SK-N-SH (cell line): ENCODE data around the gene PLEKHM2. TPM values are rescaled to one million over a fixed set of nuclear protein-coding genes. Genes with fewer than 3 reads are reported as not detected.

Experiments used
- CTCF ChIA-PET: fragments of 300-600, 350-600 bp; formaldehyde crosslinking; extraction: SDS; loops from one replicate; lab custom pipeline; 2021; lab: Yijun Ruan, JAX
- POLR2A ChIA-PET: fragments of 350-600 bp; sonication (Branson Sonifier 250); formaldehyde crosslinking; extraction: SDS; loops from one replicate; lab custom pipeline; 2020; ENCODE audit warnings: antibody characterized with exemption, inconsistent platforms; lab: Yijun Ruan, JAX
- DNase-seq: peaks from one replicate; pipeline ENCODE4 v3.0.0; 2012
- H2AFZ ChIP-seq: fragments of 200-600 bp; sonication (generic); 2 replicates; pipeline ENCODE4 v1.8.1; 2016; ENCODE audit warnings: antibody characterized with exemption, mild to moderate bottlenecking, low read depth
- H3F3A ChIP-seq: fragments of 200-600 bp; sonication (generic); replicated peaks from 2 replicates; pipeline ENCODE3; 2016; ENCODE audit warnings: antibody characterized with exemption, mild to moderate bottlenecking; ENCODE audit not compliant: insufficient read depth
- H3K27ac ChIP-seq, 2 experiments: fragments of 200-500 bp in 1 of 2; fragments of 200-600 bp in 1 of 2; sonication (Bioruptor generic) in 1 of 2; sonication (generic), shearing (Covaris generic) in 1 of 2; 2 replicates each; pipeline versions ENCODE4 v1.5.1 to v1.6.1; 2014 to 2016; ENCODE audit warnings: low read depth in 2 of 2, inconsistent platforms in 1 of 2, low read length in 1 of 2, mild to moderate bottlenecking in 1 of 2, mixed read lengths in 1 of 2
- H3K27me3 ChIP-seq: fragments of 200-600 bp; sonication (generic), shearing (Covaris generic); 2 replicates; pipeline ENCODE4 v1.6.1; 2016; ENCODE audit warnings: mixed run types; ENCODE audit not compliant: insufficient read depth
- H3K36me3 ChIP-seq, 2 experiments: fragments of 200-500 bp in 1 of 2; fragments of 200-600 bp in 1 of 2; sonication (Bioruptor generic) in 1 of 2; sonication (generic) in 1 of 2; replicated peaks in 1 of 2; 2 replicates each; pipeline versions ENCODE3 to v1.5.1; 2014 to 2016; ENCODE audit warnings: low read length in 1 of 2, mild to moderate bottlenecking in 1 of 2; ENCODE audit not compliant: insufficient read depth in 2 of 2, control insufficient read depth in 1 of 2
- H3K4me1 ChIP-seq, 2 experiments: fragments of 200-500 bp in 1 of 2; fragments of 200-600 bp in 1 of 2; sonication (Bioruptor generic) in 1 of 2; sonication (generic), shearing (Covaris generic) in 1 of 2; 2 replicates each; pipeline versions ENCODE4 v1.5.1 to v1.6.1; 2014 to 2016; ENCODE audit warnings: low read depth in 1 of 2, low read length in 1 of 2, mixed run types in 1 of 2; ENCODE audit not compliant: insufficient read depth in 2 of 2, control insufficient read depth in 1 of 2
- H3K4me2 ChIP-seq: fragments of 200-600 bp; sonication (generic), shearing (Covaris generic); 2 replicates; pipeline ENCODE4 v1.6.1; 2017; ENCODE audit warnings: mixed run types
- H3K4me3 ChIP-seq, 2 experiments: fragments of 200-500 bp in 1 of 2; fragments of 200-600 bp in 1 of 2; sonication (Bioruptor generic) in 1 of 2; sonication (generic), shearing (Covaris generic) in 1 of 2; 2 replicates each; pipeline versions ENCODE4 v1.5.1 to v1.8.1; 2014 to 2016; ENCODE audit warnings: low read depth in 2 of 2, inconsistent platforms in 1 of 2, low read length in 1 of 2, mild to moderate bottlenecking in 1 of 2, mixed read lengths in 1 of 2, moderate library complexity in 1 of 2
- H3K79me2 ChIP-seq: fragments of 200-600 bp; sonication (generic); 2 replicates; pipeline ENCODE4 v1.8.1; 2017; ENCODE audit warnings: mild to moderate bottlenecking; ENCODE audit not compliant: insufficient read depth
- H3K9ac ChIP-seq: fragments of 200-600 bp; sonication (generic); 2 replicates; pipeline ENCODE4 v1.6.1; 2017; ENCODE audit warnings: mixed run types
- H3K9me2 ChIP-seq: fragments of 200-600 bp; sonication (generic); 2 replicates; pipeline ENCODE4 v1.6.1; 2017; ENCODE audit warnings: mixed run types
- H3K9me3 ChIP-seq: fragments of 200-600 bp; sonication (generic); 2 replicates; pipeline ENCODE4 v1.6.1; 2017; ENCODE audit warnings: mixed run types, mild to moderate bottlenecking, moderate library complexity
- H4K20me1 ChIP-seq: fragments of 200-600 bp; sonication (generic); 2 replicates; pipeline ENCODE4 v1.6.1; 2017; ENCODE audit warnings: mild to moderate bottlenecking, mixed run types; ENCODE audit not compliant: insufficient read depth
- CHD2 ChIP-seq: fragments of 150-350 bp; IDR thresholded peaks from 2 replicates; pipeline ENCODE4 v1.6.1; 2018; ENCODE audit warnings: low read length; ENCODE audit not compliant: partially characterized antibody
- ELF1 ChIP-seq: IDR thresholded peaks from 2 replicates; pipeline ENCODE4 v1.4.0; 2012
- GABPA ChIP-seq: IDR thresholded peaks from 2 replicates; pipeline ENCODE4 v1.4.0; 2012; ENCODE audit warnings: low read depth, mild to moderate bottlenecking
- MEF2A ChIP-seq: IDR thresholded peaks from 2 replicates; pipeline ENCODE4 v1.4.0; 2012; ENCODE audit warnings: low read depth, borderline replicate concordance
- MXI1 ChIP-seq: IDR thresholded peaks from 2 replicates; pipeline ENCODE4 v1.6.1; 2012; ENCODE audit warnings: mild to moderate bottlenecking, low read depth, low read length, improper control_type of control experiment
- POLR2AphosphoS5 ChIP-seq: IDR thresholded peaks from 2 replicates; pipeline ENCODE4 v1.6.1; 2012; ENCODE audit warnings: low read depth, low read length
- RAD21 ChIP-seq: IDR thresholded peaks from 2 replicates; pipeline ENCODE4 v1.6.1; 2012; ENCODE audit warnings: mild to moderate bottlenecking, low read length
- RCOR1 ChIP-seq: fragments of 150-350 bp; IDR thresholded peaks from 2 replicates; pipeline ENCODE4 v1.6.1; 2017; ENCODE audit warnings: antibody characterized with exemption, low read length
- SIN3A ChIP-seq: IDR thresholded peaks from 2 replicates; pipeline ENCODE4 v1.6.1; 2012; ENCODE audit warnings: low read depth, mild to moderate bottlenecking, low read length, moderate library complexity, borderline replicate concordance
- TAF1 ChIP-seq: IDR thresholded peaks from 2 replicates; pipeline ENCODE4 v1.6.1; 2012; ENCODE audit warnings: low read depth, mild to moderate bottlenecking, low read length, moderate library complexity, borderline replicate concordance
- USF2 ChIP-seq: fragments of 150-350 bp; IDR thresholded peaks from 2 replicates; pipeline ENCODE4 v1.6.1; 2017; ENCODE audit warnings: antibody characterized with exemption, low read length, low read depth, borderline replicate concordance
- WGBS: methylation state at CpG from one replicate; pipeline ENCODE4 v1.1.6; 2017; ENCODE audit warnings: low lambda C conversion rate; 5-methylcytosine and 5-hydroxymethylcytosine counted together
- polyA plus RNA-seq, 3 experiments: library from polyadenylated mRNA; depleted of rRNA; stranded (reverse); fragments of >200 nt; gene quantifications; 2 replicates each; pipeline ENCODE4 v1.2.3, GENCODE V29; 2012

The PLEKHM2 gene
- polyA plus RNA-seq, 1 of the 3 experiments (the other 2 are of a cell fraction): 38.9 TPM

DNA sequence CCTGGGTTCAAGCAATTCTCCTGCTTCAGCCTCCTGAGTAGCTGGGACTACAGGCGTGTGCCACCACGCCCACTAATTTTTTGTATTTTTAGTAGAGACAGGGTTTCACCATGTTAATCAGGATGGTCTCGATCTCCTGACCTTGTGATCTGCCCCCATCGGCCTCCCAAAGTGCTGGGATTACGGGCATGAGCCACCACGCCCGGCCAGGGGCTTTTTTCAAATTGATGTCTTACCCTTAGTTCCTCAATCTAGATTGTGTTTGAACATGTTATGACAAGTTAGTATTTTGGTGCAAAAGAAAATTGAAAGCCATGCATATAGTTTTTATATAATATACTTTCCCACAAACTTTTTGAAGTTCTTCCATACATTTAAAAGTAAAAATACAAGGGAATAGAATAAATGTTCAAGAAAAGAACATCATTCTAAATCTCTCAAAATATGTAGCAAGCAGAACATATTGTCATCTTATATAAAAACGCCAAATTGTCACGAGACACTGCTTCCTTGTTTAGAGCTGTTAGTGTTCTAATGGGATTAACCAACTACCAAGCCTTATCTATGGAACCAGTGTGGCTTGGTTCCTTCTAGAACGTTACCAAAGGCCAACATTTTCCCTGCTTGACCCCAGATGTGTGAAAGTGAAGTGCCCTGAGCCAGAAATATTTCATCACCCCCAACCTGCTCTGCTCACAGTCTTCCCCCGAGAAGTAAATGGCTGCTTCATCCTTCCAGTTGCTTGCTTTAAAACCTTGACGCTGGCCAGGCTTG is 9.5 kb upstream of the PLEKHM2 start:
- Histone ChIP-seq H3K36me3 (no peaks in the 10 kb centered on the region), H3K27ac (no peak overlapping the region), H3K9me2 (no peaks in the 10 kb centered on the region), H3K27me3 (no peaks in the 10 kb centered on the region), H3K4me1 (no peaks in the 10 kb centered on the region), H2AFZ (no peak overlapping the region), H3K4me3 (no peak overlapping the region), H3K4me2 (no peak overlapping the region), H3K9me3 (no peaks in the 10 kb centered on the region), H3K9ac (no peak overlapping the region), H3F3A (no peaks in the 10 kb centered on the region), H3K79me2 (no peaks in the 10 kb centered on the region), H4K20me1 (no peaks in the 10 kb centered on the region)
- no peak for DNase-seq
- TF ChIP-seq SIN3A: no peak
- TF ChIP-seq RCOR1: no peak
- WGBS: 81% methylated on average over 12 of the region's 12 CpGs
- POLR2A ChIA-PET: interaction anchor here (0.6 kb wide), 1 partner anchor 56 kb away, joined by 4 read pairs; no protein-coding TSS in a partner anchor
- CTCF ChIA-PET: no interaction called here

DNA sequence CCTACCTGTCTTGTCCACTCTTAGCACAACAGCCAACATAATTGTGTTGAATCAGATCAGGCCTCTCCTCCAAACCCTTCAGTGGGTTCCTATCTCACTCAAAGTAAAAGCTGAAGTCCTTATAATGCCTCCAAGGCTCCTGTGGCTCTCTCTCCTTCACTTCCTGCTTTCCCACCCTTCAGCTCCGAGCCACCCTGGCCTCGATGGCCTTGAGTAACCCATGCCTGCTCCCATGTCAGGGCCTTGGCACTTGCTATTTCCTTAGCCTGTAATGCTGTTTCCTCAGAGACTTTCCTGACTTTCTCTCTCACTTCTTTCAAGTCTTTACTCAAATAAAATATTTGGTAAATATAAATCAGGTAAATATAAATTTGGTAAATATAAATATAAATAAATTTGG is 8.1 kb upstream of the PLEKHM2 start:
- no peak for TF ChIP-seq RAD21
- no peak for TF ChIP-seq MEF2A
- TF ChIP-seq TAF1: no peak
- TF ChIP-seq GABPA: no peak
- no peak for TF ChIP-seq ELF1
- TF ChIP-seq MXI1: no peak
- TF ChIP-seq USF2: no peak
- TF ChIP-seq CHD2: no peak
- no peak for TF ChIP-seq POLR2AphosphoS5
- TF ChIP-seq, all 33 proteins: peak for 0
- WGBS: 52% methylated on average over 2 of the region's 2 CpGs
- CTCF ChIA-PET: no interaction called here
- H4K20me1 ChIP-seq: no peaks in the 10 kb centered on the region
- no peak overlapping the region for H3K4me2 ChIP-seq
- H3K4me1 ChIP-seq: 0 out of 4 replicates have a peak, but pooled peaks cover 0 to 8% of the 10 kb centered on the region in 2 experiments
- POLR2A ChIA-PET: no interaction called here
- no peak overlapping the region for H3K27ac ChIP-seq
- no peaks in the 10 kb centered on the region for H3K9me2 ChIP-seq
- H2AFZ ChIP-seq: no peak overlapping the region
- no peak for DNase-seq
- no peak overlapping the region for H3K9ac ChIP-seq
- peaks cover 9% of the 10 kb centered on the region for H3F3A ChIP-seq
- H3K79me2 ChIP-seq: no peaks in the 10 kb centered on the region
- H3K27me3 ChIP-seq: no peaks in the 10 kb centered on the region
- no peaks in the 10 kb centered on the region for H3K36me3 ChIP-seq
- no peak overlapping the region for H3K4me3 ChIP-seq
- no peaks in the 10 kb centered on the region for H3K9me3 ChIP-seq
